H1 (cell line): Measurements from ENCODE around the gene DDN. TPM values are rescaled to one million over a fixed set of nuclear protein-coding genes. Genes with fewer than 3 reads are reported as not detected.

Experiments
- EGR1 ChIP-seq: IDR thresholded peaks from 2 replicates; pipeline ENCODE4 v1.6.1; 2011; ENCODE audit warnings: low read depth, low read length, borderline replicate concordance
- EP300 ChIP-seq, 2 experiments: IDR thresholded peaks; 1 replicate in 1 of 2; 2 replicates in 1 of 2; pipeline ENCODE4 v1.6.1; 2011 to 2012; ENCODE audit warnings: low read depth in 2 of 2, low read length in 2 of 2, mild to moderate bottlenecking in 2 of 2, borderline replicate concordance in 1 of 2, inconsistent platforms in 1 of 2, moderate library complexity in 1 of 2
- EZH2 ChIP-seq: fragments of 200-600 bp; sonication (generic); IDR thresholded peaks from 2 replicates; pipeline ENCODE4 v1.7.1; 2012; ENCODE audit warnings: low read depth, mild to moderate bottlenecking, moderate library complexity, low read length, inconsistent platforms; ENCODE audit not compliant: severe bottlenecking
- HDAC2 ChIP-seq, 2 experiments: fragments of 300-600 bp in 1 of 2; sonication (generic) in 1 of 2; IDR thresholded peaks; 2 replicates each; pipeline ENCODE4 v1.6.1; 2011 to 2012; ENCODE audit warnings: low read depth in 2 of 2, low read length in 2 of 2, mild to moderate bottlenecking in 2 of 2, moderate library complexity in 2 of 2, borderline replicate concordance in 1 of 2, inconsistent platforms in 1 of 2
- NANOG ChIP-seq: IDR thresholded peaks from 2 replicates; pipeline ENCODE4 v1.6.1; 2011; ENCODE audit warnings: low read length, low read depth, mild to moderate bottlenecking, inconsistent platforms; ENCODE audit not compliant: insufficient read depth, poor library complexity, severe bottlenecking
- SIN3A ChIP-seq, 2 experiments: IDR thresholded peaks in 1 of 2; conservative IDR thresholded peaks in 1 of 2; 2 replicates each; pipeline ENCODE4 v1.6.1; 2011 to 2012; ENCODE audit warnings: low read length in 2 of 2, improper control_type of control experiment in 1 of 2, low read depth in 1 of 2, mild to moderate bottlenecking in 1 of 2
- polyA plus RNA-seq, 7 experiments: library from polyadenylated mRNA; depleted of rRNA in 3 of 7; stranded (reverse) in 5 of 7; unstranded in 2 of 7; fragments of >200 nt in 5 of 7; fragments of 200-250 nt in 2 of 7; gene quantifications; 1 replicate in 5 of 7; 2 replicates in 1 of 7; 4 replicates in 1 of 7; pipeline versions ENCODE4 v1.2.1 to v1.2.3, GENCODE V29; 2011 to 2013; ENCODE audit warnings: missing spikeins in 2 of 7, mixed read lengths in 2 of 7
- total RNA-seq: library from RNA; stranded (reverse); fragmentation: NEBNext Ultra II Directional; extraction: Animal tissue kit (Norgen Biotek cat#: 25700); gene quantifications from 2 replicates; pipeline ENCODE4 v1.2.1, GENCODE V29; 2021
- TF ChIP-seq, protein P1 (sequence below): fragments of 300-600 bp; sonication (generic); IDR thresholded peaks from 2 replicates; pipeline ENCODE4 v1.7.1; 2012; ENCODE audit warnings: low read length, moderate library complexity, mild to moderate bottlenecking, inconsistent platforms; ENCODE audit not compliant: insufficient replicate concordance

DDN gene
- total and polyA plus RNA-seq, 2 of the 8 experiments (the other 6 are each of a cell fraction or from before 2014, with no cell fraction given) = 0.14 to 0.30 TPM

DNA sequence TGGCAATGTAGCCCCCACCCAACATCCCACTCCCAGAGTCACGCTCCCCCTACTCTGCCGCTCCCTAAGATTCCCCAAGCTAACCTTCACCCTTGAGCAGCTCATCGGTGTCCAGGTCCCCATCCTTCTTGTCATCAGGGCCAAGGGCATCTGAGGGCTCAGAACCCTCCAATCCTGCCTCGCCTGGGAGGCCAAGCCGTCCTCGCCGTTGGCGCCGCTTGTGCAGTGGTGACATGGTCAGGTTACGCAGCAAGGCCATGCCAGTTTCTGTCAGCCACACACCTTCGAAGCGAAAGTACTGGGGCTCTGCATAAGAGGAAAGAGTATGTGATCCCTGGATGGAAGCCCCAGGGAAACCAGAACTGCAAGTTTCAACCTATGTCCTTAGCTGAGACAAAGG is 45.5 kb upstream of the DDN start (continued):
- TF ChIP-seq, protein P1, sequence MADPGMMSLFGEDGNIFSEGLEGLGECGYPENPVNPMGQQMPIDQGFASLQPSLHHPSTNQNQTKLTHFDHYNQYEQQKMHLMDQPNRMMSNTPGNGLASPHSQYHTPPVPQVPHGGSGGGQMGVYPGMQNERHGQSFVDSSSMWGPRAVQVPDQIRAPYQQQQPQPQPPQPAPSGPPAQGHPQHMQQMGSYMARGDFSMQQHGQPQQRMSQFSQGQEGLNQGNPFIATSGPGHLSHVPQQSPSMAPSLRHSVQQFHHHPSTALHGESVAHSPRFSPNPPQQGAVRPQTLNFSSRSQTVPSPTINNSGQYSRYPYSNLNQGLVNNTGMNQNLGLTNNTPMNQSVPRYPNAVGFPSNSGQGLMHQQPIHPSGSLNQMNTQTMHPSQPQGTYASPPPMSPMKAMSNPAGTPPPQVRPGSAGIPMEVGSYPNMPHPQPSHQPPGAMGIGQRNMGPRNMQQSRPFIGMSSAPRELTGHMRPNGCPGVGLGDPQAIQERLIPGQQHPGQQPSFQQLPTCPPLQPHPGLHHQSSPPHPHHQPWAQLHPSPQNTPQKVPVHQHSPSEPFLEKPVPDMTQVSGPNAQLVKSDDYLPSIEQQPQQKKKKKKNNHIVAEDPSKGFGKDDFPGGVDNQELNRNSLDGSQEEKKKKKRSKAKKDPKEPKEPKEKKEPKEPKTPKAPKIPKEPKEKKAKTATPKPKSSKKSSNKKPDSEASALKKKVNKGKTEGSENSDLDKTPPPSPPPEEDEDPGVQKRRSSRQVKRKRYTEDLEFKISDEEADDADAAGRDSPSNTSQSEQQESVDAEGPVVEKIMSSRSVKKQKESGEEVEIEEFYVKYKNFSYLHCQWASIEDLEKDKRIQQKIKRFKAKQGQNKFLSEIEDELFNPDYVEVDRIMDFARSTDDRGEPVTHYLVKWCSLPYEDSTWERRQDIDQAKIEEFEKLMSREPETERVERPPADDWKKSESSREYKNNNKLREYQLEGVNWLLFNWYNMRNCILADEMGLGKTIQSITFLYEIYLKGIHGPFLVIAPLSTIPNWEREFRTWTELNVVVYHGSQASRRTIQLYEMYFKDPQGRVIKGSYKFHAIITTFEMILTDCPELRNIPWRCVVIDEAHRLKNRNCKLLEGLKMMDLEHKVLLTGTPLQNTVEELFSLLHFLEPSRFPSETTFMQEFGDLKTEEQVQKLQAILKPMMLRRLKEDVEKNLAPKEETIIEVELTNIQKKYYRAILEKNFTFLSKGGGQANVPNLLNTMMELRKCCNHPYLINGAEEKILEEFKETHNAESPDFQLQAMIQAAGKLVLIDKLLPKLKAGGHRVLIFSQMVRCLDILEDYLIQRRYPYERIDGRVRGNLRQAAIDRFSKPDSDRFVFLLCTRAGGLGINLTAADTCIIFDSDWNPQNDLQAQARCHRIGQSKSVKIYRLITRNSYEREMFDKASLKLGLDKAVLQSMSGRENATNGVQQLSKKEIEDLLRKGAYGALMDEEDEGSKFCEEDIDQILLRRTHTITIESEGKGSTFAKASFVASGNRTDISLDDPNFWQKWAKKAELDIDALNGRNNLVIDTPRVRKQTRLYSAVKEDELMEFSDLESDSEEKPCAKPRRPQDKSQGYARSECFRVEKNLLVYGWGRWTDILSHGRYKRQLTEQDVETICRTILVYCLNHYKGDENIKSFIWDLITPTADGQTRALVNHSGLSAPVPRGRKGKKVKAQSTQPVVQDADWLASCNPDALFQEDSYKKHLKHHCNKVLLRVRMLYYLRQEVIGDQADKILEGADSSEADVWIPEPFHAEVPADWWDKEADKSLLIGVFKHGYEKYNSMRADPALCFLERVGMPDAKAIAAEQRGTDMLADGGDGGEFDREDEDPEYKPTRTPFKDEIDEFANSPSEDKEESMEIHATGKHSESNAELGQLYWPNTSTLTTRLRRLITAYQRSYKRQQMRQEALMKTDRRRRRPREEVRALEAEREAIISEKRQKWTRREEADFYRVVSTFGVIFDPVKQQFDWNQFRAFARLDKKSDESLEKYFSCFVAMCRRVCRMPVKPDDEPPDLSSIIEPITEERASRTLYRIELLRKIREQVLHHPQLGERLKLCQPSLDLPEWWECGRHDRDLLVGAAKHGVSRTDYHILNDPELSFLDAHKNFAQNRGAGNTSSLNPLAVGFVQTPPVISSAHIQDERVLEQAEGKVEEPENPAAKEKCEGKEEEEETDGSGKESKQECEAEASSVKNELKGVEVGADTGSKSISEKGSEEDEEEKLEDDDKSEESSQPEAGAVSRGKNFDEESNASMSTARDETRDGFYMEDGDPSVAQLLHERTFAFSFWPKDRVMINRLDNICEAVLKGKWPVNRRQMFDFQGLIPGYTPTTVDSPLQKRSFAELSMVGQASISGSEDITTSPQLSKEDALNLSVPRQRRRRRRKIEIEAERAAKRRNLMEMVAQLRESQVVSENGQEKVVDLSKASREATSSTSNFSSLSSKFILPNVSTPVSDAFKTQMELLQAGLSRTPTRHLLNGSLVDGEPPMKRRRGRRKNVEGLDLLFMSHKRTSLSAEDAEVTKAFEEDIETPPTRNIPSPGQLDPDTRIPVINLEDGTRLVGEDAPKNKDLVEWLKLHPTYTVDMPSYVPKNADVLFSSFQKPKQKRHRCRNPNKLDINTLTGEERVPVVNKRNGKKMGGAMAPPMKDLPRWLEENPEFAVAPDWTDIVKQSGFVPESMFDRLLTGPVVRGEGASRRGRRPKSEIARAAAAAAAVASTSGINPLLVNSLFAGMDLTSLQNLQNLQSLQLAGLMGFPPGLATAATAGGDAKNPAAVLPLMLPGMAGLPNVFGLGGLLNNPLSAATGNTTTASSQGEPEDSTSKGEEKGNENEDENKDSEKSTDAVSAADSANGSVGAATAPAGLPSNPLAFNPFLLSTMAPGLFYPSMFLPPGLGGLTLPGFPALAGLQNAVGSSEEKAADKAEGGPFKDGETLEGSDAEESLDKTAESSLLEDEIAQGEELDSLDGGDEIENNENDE = no peak
- TF ChIP-seq HDAC2 (IDR thresholded peaks at IDR 0.05; ENCODE audit: borderline replicate concordance in 1 of 2, low read depth in 2 of 2, low read length in 2 of 2) = no peak
- TF ChIP-seq SIN3A (conservative IDR thresholded peaks at IDR 0.05 in 1 of 2, IDR thresholded peaks at IDR 0.05 in 1 of 2; ENCODE audit: low read depth in 1 of 2, low read length in 2 of 2) = no peak
- no peak for TF ChIP-seq NANOG
- no peak for TF ChIP-seq EP300 (IDR thresholded peaks at IDR 0.05; ENCODE audit: borderline replicate concordance in 1 of 2, low read depth in 2 of 2, low read length in 2 of 2)
- TF ChIP-seq EZH2 = no peak
- TF ChIP-seq EGR1 = no peak
- TF ChIP-seq, all 59 proteins: peak for 0
